GM19467 (cell line): ENCODE results near the gene WDR70.
"Not testable (repeated sequence)": the region's sequence is repeated elsewhere in the genome, so short reads cannot be mapped to it uniquely, and the experiment has no call there.

ENCODE experiments used
- ATAC-seq: cut with Tn5 transposase; IDR thresholded peaks from one replicate; pipeline ENCODE4 v1.9.1; 2021; ENCODE audit warnings: mild to moderate bottlenecking, moderate library complexity; ENCODE audit not compliant: unreplicated experiment

Gene WDR70

DNA sequence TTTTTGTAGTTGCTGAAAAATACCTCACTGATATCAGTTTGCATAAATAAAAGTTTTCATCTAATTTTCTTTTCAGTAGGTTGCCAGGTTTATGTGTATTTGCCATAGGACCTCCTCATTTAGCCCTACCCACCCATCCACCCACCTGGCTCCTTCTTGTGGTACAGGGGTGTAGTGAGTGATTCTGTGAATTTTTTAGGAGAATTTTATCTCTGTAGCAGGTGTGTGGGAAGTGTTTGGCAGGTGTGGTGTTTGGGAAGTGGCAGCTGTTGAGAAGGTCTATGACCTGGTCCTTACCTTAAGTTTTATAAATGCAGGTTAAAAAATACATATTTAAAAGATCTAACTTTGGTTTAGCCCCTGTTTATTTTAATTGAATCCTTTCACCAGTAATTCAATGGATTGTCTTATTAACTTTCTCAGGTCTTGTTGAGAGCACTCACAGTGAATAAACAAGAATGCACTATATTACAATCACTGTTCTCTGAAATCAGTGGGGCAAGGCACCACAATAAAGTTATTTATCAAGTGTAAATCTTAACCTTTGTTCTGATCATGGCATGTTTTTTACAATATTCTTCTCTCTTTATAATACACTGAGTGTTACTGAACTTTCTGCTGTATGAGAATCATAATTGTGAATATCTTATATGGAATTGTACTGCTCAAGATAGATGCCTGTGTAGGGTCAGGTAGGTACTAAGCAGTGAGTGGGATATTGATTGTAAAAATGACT lies 189.1 kb downstream of the WDR70 start:
- no peak for ATAC-seq

DNA sequence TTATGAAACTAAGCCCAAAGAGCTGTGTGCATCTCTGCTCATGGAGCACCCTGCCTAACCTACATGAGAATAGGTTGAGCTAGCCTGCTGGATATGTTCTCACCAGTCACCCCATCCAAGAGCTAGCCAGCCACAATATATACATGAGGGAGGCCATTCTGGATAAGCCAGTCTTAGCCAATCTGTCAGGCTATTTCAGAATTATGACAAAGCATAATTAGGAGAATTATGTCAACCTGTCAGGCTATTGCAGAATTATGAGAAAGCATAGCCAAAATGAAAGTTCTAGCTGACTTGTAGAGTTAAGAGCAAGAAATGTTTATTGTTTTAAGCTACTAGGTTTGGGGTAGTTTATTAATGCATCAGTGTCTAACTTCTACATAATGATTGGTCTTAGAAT lies 189.8 kb downstream of the WDR70 start:
- no peak for ATAC-seq

GRCh38 chr5:37569466-37569865 lies 190.3 kb downstream of the WDR70 start:
- ATAC-seq, result no peak

DNA sequence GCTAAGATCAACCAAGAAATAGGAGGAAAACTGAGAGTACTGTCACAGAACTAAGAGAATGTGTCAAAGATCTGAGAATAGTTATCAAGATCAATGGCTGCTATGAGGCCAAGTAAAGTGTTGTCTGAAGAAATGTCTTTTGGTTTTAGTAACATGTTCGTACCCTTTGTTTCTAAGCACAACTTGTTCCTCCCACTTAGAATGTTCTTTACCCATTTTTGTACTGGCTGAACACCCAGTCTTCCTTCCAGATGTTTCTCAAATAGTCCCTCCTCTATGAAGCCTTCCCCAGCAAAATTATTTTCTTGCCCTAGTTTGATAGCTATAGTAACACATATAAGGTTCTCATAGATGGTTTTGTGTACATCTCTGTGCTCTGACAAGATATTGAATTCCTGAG lies 191.5 kb downstream of the WDR70 start:
- no peak for ATAC-seq

DNA sequence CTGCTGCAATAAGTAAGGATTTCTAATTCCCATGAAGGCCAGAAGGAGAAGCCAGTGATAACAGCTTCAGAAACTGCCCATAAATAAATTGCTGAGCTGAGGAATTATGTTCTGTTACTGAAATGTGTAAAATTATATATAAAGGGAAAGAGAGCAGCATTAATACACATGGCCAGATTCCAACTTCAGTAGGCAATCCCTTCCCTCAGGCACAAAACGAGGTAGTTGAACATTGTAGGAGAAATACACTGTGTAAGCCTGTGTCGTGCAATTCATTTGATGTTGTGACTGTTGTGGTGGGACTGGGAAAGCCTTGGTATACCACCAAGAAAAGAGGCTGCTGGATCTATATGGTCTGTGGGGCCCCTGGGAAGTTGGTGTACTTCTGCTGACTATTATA lies 192.9 kb downstream of the WDR70 start:
- ATAC-seq, result no peak

- no peak for ATAC-seq
These were observed 196.7 kb downstream of the WDR70 start for GRCh38 chr5:37575541-37576489.

GRCh38 chr5:37576552-37576951 lies 197.4 kb downstream of the WDR70 start:
- no peak for ATAC-seq

GRCh38 chr5:37578176-37578575 lies 199.1 kb downstream of the WDR70 start:
- ATAC-seq, result no peak

DNA sequence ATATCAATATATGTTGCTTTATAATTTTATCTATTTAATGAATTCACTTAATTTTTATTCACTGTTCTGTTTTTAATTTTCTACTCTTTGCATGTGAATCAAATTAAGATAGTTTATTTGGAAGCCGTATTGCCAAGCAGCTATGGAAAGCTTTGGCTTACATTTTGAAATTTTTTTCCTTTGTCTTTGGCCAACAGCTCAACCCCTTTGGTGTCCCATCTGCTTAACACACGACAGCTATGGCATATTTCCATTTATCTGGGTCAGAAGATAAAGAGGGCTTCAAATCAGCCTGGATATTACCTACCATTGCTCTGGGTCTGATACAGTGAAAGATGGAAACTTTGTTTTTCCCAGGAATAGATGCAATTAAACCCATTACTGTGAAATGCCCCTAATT lies 201.0 kb downstream of the WDR70 start:
- no peak for ATAC-seq

DNA sequence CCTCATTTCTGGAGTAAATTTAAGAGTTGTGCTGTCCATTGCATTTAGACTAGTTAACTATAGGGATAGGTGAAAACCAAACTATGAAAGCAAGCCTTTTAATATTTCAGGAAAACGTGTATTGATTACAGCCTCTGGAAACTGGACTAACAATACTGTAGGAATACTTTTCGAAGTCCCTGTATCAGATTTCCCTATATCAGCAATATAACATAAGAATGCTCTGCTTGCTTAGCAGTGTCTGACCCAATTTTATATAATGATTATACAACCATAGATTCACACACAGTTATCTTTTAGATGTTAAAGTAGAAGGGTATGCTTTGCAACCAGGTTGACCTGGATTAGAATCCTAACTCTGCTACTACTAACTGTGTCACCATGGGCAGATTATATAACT lies 203.1 kb downstream of the WDR70 start:
- no peak for ATAC-seq

DNA sequence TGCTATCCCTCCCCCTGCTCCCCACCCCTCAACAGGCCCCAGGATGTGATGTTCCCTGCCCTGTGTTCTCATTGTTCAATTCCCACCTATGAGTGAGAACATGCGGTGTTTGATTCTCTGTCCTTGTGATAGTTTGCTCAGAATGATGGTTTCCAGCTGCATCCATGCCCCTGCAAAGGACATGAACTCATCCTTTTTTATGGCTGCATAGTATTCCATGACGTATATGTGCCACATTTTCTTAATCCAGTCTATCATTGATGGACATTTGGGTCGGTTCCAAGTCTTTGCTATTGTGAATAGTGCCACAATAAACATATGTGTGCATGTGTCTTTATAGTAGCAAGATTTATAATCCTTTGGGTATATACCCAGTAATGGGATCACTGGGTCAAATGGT lies 214.2 kb downstream of the WDR70 start:
- not testable (repeated sequence) for ATAC-seq

DNA sequence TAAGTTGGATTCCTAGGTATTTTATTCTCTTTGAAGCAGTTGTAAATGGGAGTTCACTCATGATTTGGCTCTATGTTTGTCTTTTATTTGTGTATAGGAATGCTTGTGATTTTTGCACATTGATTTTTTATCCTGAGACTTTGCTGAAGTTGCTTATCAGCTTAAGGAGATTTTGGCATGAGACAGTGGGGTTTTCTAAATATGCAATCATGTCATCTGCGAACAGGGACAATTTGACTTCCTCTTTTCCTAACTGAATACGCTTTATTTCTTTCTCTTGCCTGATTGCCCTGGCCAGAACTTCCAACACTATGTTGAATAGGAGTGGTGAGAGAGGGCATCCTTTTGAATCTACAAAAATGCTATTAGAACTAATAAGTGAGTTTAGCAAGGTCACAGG lies 215.7 kb downstream of the WDR70 start:
- not testable (repeated sequence) for ATAC-seq

GRCh38 chr5:37598733-37599132 lies 219.6 kb downstream of the WDR70 start:
- ATAC-seq, result no peak

GRCh38 chr5:37601163-37601562 lies 222.0 kb downstream of the WDR70 start:
- ATAC-seq, result no peak

DNA sequence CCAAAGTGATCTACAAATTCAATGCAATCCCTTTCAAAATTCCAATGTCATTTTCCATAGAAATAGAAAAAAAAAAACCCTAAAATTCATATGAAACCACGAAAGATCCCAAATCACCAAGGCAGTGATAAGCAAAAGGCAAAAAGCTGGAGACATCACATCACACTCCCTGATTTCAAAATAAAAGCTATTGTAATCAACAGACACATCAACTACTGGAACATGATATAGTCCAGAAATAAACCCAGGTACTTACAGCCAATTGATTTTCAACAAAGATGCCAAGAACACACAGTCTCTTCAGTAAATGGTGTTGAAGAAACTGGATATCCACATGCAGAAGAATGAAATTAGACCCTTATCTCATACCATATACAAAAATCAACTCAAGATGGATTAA lies 224.0 kb downstream of the WDR70 start:
- no peak for ATAC-seq

- no peak for ATAC-seq
These were observed 225.2 kb downstream of the WDR70 start for GRCh38 chr5:37604290-37604689.

DNA sequence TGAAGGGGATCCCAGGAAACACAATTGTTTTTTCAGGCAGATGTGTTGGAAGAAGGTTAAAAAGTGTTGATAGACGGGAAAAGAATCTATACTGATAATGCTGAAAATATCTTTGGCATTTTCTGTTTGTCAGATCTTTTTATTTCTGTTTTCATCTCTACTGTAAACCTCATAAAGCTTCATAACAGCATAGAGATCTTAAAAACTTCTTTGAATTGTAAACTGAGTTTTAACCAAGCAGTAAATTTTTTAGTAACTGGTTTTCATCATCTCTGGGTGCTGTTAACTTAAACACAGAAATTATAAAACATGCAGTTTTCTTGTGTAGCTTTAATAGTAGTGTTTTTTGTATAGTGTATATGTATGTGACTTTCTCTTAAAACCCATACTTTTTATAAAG lies 227.0 kb downstream of the WDR70 start:
- no peak for ATAC-seq

DNA sequence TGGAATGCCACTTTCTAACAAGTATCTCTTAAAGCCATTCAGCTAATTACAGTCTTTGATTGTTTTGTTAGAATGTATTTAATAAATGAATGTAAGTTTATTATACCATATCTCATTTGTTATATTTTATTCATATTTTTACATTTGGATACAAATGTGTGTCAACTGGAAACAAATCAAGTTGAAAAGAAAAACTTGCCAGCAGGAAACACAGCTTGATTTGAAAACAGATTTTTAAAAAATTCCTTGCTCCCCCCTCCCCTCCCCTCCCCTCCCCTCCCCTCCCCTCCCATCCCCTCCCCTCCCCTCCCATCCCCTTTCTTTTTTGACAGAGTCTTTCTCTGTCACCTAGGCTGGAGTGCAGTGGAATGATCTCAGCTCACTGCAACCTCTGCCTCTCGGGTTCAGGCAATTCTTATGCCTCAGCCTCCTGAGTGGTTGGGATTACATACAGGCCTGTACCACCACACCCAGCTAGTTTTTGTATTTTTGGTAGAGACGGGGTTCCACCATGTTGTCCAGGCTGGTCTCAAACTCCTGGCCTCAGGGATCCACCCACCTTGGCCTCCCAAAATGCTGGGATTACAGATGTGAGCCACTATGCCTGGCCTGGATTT lies 227.6 kb downstream of the WDR70 start:
- no peak for ATAC-seq

DNA sequence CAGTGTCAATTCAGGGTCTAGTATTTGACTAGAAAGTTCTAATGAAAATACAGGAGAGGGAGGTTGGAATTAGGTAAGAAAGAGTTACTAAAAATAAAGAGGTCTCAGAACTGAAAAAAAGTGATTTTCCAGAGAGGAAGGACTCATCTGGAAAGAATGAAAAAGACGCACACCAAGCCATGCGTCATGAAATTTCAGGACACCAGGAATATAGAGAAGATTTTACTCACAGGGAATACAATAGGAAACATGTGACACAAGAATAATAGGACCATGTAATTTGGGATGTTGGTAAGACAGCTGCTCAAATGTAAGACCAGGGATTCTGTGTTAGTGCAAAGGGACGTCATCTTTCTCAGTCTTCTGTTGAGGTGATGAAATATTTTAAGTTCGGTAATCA lies 236.1 kb downstream of the WDR70 start:
- no peak for ATAC-seq

GRCh38 chr5:37619353-37619752 lies 240.2 kb downstream of the WDR70 start:
- no peak for ATAC-seq

GRCh38 chr5:37622354-37622753 lies 243.2 kb downstream of the WDR70 start:
- not testable (repeated sequence) for ATAC-seq

- ATAC-seq, result no peak
These were observed 247.1 kb downstream of the WDR70 start for GRCh38 chr5:37626266-37626665.
